ENCODE measurements around the gene SEMA3E.

Gene SEMA3E

DNA sequence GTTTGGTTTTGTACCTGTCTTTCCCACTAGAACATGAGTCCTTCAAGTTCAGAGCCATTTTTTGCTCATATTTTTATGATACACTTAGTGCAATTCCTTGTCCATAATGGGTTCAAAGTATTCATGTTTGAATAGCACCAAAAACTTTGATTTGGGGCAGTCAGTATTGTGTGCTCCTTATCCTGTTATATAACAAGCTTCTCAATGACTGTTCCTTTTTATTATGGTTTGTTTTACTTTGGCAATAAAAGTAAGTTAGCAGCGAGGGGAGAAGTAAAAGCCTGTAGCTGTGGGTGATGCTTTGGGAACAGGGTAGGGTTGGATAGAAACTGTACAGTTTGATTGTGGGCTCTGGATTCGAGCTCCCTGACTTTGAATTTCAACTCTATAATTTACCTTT lies 311.9 kb downstream of the SEMA3E start:
- DNase-seq: no peak

DNA sequence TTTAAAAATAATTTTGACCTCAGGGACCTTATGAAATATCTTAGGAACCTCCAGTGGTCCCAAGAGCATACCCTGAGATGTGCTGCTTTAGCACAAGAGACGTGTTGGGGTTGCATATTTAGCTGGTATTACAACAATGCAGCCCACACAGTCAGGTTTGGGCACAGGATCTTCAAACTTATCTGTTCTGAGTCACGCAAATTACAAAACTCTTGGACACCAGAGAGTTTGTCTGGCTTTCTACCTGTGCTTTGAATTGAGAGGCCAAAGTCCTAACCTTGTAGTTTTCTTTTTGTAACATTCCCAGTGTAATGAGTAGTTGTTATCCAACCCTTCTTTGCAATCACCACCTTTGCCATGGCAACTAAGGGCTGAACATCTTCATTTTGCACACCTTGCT lies 322.7 kb downstream of the SEMA3E start:
- no peak for DNase-seq

DNA sequence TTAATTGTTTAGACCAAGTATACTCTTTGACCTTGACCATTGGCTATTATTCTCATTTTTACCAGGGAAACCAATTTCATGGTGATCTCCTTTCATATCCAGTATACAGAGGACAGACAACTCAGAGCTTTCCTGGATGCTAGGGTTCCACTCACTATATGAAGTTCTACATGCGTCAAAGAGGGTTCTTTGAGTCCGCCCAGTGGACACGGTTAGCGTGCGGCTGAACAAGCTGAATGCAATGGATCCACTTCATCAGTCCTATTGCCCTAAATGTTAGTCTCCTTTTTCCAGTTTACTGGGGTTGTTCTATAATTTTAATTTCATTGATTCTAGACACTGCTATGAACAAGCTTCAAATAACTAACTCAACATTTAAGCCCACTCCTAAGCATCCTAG lies 323.9 kb downstream of the SEMA3E start:
- DNase-seq: no peak

DNA sequence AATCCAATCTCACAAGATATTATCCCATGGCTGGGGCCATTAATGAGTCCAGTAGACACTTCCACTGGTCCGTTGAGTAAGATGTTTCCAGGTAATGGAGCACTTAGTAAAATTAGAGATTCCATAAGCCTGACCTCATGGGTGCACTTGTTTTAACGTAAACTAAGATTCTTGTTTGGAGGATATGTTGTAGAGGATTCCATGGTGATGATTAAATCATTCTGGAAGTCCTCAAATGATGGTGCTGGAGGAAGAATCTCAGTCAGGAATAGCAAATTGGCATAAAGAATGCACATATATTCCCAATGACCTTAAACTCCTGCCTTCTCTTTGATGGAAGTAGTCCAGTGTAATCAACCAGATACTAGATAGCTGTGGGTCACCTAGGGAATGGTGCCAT lies 324.3 kb downstream of the SEMA3E start:
- no peak for DNase-seq

DNA sequence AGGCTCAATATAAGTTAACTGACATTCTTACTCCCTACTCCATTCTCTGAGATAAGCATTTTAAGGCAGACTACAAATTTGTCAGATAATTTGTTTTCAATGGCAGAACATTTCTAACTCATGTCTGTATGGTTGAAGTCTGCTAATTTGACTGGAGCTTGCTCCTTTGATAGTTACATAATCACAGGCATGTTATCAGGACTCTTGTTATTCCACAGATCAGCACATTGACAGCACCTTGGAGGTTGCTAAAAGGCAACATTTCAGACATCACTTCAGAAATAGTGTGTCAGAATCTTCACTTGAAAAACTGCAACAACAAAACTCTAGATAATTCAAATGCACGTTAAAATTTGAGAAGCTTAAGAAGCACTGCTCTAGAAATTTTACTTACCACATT lies 327.9 kb downstream of the SEMA3E start:
- DNase-seq: peak; percentile 21

DNA sequence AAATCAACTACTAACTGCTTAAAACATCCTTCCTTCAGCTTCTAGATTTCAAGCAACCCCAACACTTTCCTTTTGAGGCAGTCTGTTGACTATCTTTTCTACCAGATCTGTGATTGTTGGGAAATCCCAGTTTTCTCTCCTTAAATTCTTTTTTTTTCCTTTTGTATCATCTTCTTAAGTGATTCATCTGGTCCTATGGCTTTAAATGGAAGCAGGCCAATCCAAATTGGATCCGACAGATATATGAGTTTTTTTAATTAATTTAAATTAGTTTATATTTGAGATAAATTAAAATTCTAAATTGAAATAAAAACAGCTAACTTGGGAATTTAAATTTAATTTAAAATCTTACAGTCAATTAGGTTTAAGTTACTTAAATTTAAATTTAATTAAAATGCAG lies 335.0 kb downstream of the SEMA3E start:
- DNase-seq: no peak
